ENCODE measurements around the gene PSMD3.

- TF ChIP-seq, protein P1, sequence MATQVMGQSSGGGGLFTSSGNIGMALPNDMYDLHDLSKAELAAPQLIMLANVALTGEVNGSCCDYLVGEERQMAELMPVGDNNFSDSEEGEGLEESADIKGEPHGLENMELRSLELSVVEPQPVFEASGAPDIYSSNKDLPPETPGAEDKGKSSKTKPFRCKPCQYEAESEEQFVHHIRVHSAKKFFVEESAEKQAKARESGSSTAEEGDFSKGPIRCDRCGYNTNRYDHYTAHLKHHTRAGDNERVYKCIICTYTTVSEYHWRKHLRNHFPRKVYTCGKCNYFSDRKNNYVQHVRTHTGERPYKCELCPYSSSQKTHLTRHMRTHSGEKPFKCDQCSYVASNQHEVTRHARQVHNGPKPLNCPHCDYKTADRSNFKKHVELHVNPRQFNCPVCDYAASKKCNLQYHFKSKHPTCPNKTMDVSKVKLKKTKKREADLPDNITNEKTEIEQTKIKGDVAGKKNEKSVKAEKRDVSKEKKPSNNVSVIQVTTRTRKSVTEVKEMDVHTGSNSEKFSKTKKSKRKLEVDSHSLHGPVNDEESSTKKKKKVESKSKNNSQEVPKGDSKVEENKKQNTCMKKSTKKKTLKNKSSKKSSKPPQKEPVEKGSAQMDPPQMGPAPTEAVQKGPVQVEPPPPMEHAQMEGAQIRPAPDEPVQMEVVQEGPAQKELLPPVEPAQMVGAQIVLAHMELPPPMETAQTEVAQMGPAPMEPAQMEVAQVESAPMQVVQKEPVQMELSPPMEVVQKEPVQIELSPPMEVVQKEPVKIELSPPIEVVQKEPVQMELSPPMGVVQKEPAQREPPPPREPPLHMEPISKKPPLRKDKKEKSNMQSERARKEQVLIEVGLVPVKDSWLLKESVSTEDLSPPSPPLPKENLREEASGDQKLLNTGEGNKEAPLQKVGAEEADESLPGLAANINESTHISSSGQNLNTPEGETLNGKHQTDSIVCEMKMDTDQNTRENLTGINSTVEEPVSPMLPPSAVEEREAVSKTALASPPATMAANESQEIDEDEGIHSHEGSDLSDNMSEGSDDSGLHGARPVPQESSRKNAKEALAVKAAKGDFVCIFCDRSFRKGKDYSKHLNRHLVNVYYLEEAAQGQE (IDR thresholded peaks at IDR 0.05): no peak
- no peak for TF ChIP-seq TFCP2L1 (CRISPR knock-in tag; IDR thresholded peaks at IDR 0.05)
- TF ChIP-seq, protein P2, sequence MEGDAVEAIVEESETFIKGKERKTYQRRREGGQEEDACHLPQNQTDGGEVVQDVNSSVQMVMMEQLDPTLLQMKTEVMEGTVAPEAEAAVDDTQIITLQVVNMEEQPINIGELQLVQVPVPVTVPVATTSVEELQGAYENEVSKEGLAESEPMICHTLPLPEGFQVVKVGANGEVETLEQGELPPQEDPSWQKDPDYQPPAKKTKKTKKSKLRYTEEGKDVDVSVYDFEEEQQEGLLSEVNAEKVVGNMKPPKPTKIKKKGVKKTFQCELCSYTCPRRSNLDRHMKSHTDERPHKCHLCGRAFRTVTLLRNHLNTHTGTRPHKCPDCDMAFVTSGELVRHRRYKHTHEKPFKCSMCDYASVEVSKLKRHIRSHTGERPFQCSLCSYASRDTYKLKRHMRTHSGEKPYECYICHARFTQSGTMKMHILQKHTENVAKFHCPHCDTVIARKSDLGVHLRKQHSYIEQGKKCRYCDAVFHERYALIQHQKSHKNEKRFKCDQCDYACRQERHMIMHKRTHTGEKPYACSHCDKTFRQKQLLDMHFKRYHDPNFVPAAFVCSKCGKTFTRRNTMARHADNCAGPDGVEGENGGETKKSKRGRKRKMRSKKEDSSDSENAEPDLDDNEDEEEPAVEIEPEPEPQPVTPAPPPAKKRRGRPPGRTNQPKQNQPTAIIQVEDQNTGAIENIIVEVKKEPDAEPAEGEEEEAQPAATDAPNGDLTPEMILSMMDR (IDR thresholded peaks at IDR 0.05): peak; percentile 47
- TF ChIP-seq POLR2A (IDR thresholded peaks at IDR 0.05; ENCODE audit: low read length): no peak
- no peak for TF ChIP-seq NPAS2 (CRISPR knock-in tag; IDR thresholded peaks at IDR 0.05; ENCODE audit: borderline replicate concordance)
These were observed 40.8 kb upstream of the PSMD3 start for GRCh38 chr17:39939588-39940419.
